ENCODE results near the gene KREMEN1. TPM values are rescaled to one million over a fixed set of nuclear protein-coding genes. Genes with fewer than 3 reads are reported as not detected.

Gene KREMEN1
- total RNA-seq, 4 donors from 2014 or later: 11.1 to 23.8 (median 13.9) TPM

GRCh38 chr22:29212743-29213142 is 139.9 kb downstream of the KREMEN1 start:
- ATAC-seq (ENCODE audit: low FRiP score) (no peak), DNase-seq (ENCODE audit: low spot score) (no peak)

GRCh38 chr22:29213493-29213892 is 140.7 kb downstream of the KREMEN1 start:
- ATAC-seq (ENCODE audit: low FRiP score) (no peak), DNase-seq (ENCODE audit: low spot score) (no peak)
- TF ChIP-seq CTCF (IDR thresholded peaks at IDR 0.05): no peak

More at GRCh38 chr22:29212743-29213142, 139.9 kb downstream of the KREMEN1 start:
- no peak for TF ChIP-seq CTCF (IDR thresholded peaks at IDR 0.05)

GRCh38 chr22:29214232-29214631 is 141.4 kb downstream of the KREMEN1 start:
- no peak for TF ChIP-seq CTCF (IDR thresholded peaks at IDR 0.05)
- ATAC-seq (ENCODE audit: low FRiP score) (no peak), DNase-seq (ENCODE audit: low spot score) (no peak)

GRCh38 chr22:29215012-29215860 is 142.4 kb downstream of the KREMEN1 start:
- DNase-seq (ENCODE audit: low spot score): no peak
- TF ChIP-seq CTCF (IDR thresholded peaks at IDR 0.05): no peak
- ATAC-seq (ENCODE audit: low FRiP score): no peak

GRCh38 chr22:29216011-29216872 is 143.4 kb downstream of the KREMEN1 start:
- ATAC-seq (ENCODE audit: low FRiP score): no peak
- no peak for DNase-seq (ENCODE audit: low spot score)
- no peak for TF ChIP-seq CTCF (IDR thresholded peaks at IDR 0.05)

- DNase-seq (ENCODE audit: low spot score) (no peak), ATAC-seq (ENCODE audit: low FRiP score) (peak; percentile 42)
- no peak for TF ChIP-seq CTCF (IDR thresholded peaks at IDR 0.05)
These were observed 144.2 kb downstream of the KREMEN1 start for GRCh38 chr22:29216873-29217666.

Small RNAs within 50 kb of the gene (small RNA-seq; reads per million reads assigned to genes)
- gene RNU6-1219P: not detected
- gene RNU6-810P: not detected

Other genes starting within 250 kb of the KREMEN1 start
- 10 to 100 TPM in 1 of 4 donors, 1 to 10 TPM in 3; 7.7 to 14.4 (median 8.2) TPM for gene ZNRF3, start 189.5 kb upstream of the KREMEN1 start, total RNA-seq
- gene C22orf31, start 11.2 kb upstream of the KREMEN1 start, total RNA-seq: not detected
- 1 to 10 TPM; 1.5 to 2.5 (median 1.7) TPM for gene EMID1, start 132.9 kb downstream of the KREMEN1 start, total RNA-seq
- gene RHBDD3, start 194.9 kb downstream of the KREMEN1 start, total RNA-seq: 10 to 100 TPM; 15.0 to 30.8 (median 25.4) TPM
- 100 to 1,000 TPM; 190 to 274 (median 202) TPM for gene EWSR1, start 195.2 kb downstream of the KREMEN1 start, total RNA-seq
- gene GAS2L1, start 233.6 kb downstream of the KREMEN1 start, total RNA-seq: 10 to 100 TPM; 13.4 to 29.0 (median 22.7) TPM
- gene RASL10A, start 242.7 kb downstream of the KREMEN1 start, total RNA-seq: 1 to 10 TPM in 2 of 4 donors, under 1 TPM in 1, not detected in 1; 0.56 to 2.6 (median 1.5) TPM

Data from omental fat pad (tissue), 4 donors.